EH (cell line): Measurements from ENCODE around the gene NUDT19.
"Not testable (repeated sequence)": the region's sequence is repeated elsewhere in the genome, so short reads cannot be mapped to it uniquely, and the experiment has no call there.

Experiments
- DNase-seq: peaks from one replicate; pipeline ENCODE4 v3.0.0-alpha.2; 2015; ENCODE audit warnings: low read depth

Gene NUDT19

DNA sequence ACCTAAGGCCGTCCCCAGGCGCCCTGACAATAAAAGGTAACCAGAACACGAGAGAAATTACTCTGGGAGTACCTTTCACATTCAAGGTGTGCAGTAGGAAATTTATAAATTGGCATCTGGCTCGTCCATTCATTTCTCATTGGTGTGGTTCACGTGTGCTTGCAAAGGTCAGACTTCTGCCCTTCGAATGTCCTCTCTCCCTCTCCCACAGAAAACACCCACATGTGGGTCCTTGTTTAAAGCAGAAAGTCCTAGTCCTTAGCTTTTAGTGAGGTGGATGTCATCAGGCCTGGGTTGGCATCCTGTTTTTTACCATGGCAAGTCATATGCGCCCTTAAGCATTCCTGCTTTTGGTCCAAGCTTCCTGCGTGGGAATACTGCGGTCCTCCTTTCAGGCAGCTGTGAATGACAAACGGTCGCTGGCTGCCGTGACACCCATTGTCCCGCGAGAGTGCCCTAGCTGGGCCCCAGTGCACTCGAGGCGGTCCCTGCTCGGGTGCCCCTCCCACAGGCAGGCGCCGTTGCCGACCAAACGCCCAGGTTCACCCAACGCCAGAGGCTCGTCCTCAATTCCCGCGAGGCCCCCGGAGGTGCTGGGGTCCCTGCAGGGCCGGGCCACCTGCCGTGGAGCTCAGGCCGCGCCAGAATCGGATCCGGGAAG is at the start of gene NUDT19:
NUDT19 (plus strand) TSS at position 531 of the 661 bp plus-strand sequence. CDS start 140 bp downstream, outside the sequence.
- peak; percentile 92 for DNase-seq

DNA sequence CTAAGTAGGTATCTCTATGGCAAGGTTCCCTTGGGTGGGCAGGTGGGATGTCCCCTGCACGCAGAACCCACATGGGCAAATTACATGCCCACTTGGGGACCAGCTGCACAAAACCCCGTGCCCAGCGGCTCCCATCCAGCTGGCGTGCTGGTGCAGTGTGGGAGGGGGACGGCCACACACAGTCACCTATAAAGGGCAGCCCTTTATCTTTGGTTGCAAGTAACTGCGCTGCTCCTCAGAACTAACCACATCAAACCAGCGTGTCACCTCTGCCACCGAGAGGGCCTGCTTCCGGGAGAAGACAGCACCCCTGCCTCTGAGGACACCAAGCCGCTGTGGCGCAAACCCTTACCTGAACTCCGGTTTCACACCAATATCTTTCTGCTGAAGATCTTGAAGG is 48.9 kb upstream of the NUDT19 start:
- no peak for DNase-seq

DNA sequence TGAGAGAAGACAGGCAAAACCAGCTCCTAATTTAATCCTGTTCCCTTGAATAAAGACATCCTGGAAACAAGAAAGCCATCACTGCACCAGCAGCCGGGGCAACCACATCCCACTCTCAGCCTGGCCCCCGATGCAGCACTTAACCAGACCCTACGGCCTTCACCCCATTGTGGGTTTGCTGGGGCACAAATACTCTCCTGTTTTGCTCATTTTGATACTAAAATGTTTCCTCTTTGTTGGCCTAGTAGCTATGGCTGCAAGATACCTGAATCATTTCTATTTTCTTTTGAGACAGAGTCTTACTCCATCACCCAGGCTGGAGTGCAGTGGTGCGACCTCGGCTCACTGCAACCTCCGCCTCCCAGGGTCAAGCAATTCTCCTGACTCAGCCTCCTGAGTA is 45.1 kb upstream of the NUDT19 start:
- DNase-seq, result no peak

DNA sequence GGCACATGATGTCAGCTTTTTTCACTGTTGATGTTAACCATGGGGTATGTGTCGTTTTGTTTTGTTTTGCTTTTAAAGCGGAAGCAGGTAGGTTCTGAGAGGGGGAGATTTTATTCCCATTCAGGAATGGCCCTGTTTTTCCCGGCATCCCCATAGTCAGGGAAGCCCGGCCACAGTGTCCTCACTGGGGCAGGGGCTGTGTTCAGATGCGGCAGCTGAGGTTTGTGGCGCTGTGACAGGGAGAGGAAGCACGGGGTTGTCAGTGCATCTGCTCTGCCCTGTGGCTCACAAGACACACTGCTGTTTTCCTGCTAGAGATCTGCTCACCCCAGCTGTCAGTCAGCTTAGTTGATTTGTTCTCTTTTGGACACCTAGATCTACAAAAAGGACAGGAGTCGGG is 44.3 kb upstream of the NUDT19 start:
- no peak for DNase-seq

DNA sequence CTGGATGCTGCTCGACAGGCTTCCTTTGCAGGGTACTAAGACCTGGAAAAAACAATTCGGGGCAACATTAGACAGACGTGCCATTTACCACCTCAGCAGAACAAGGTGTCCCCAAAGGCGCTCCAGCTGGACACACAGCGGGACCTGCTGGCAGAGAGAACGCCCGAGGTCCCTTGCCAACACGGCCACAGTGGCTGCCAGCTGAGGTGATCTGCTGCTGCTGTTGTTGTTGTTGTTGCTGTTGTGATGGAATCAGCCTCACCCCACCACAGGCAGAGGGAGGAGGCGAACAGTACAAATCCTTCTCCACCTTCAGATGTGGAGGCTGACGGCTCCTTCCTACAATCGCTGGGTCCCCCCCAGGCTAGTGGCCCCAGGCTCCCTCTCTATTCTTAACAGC is 41.9 kb upstream of the NUDT19 start:
- DNase-seq, result no peak

DNA sequence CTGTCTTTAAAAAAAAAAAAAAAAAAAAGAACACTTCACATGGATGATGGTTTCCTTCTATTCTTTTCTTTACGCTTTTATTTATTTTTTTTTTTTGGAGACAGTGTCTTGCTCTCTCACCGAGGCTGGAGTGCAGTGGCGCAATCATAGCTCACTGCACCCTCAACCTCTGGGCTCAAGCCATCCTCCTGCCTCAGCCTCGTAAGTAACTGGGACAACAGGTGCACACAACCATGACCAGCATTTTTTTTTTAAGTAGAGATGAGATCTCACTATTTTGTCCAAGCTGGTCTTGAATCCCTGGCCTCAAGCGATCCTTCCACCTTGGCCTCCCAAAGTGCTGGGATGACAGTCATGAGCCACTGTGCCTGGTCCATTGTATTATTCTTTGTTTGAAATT is 41.0 kb upstream of the NUDT19 start:
- no peak for DNase-seq

DNA sequence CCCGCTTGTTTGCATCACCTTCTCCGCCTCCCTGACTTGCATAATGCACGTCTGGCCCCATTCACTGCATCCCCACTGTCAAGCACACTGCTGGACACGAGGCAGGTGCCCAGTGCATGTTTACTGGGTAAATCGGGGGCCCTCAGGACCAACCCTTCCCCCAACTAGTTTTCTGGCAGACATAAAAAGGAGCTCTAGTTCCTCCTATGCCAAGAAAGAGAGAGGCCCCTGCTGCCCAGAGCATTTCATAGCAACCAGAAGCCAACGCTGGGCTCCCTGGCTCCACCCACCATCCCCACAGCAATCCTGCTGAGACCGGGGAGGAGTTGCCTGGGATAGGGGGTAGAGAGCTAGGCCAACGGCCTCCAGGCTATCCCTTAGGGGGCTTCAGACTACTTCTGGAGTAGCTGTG is 39.9 kb upstream of the NUDT19 start:
- no peak for DNase-seq

DNA sequence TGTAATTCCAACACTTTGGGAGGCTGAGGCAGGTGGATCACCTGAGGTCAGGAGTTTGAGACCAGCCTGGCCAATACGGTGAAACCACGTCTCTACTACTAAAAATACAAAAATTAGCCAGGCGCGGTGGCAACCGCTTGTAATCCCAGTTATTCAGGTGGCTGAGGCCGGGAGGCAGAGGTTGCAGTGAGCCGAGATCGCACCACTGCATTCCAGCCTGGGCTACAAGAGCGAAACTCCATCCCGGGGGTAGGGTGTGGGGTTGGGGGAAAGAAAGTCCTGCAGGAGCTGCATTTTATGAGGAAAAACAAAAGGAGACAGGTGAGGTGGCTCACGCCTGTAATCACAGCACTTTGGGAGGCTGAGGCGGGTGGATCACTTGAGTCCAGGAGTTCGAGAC is 39.3 kb upstream of the NUDT19 start:
- not testable (repeated sequence) for DNase-seq

DNA sequence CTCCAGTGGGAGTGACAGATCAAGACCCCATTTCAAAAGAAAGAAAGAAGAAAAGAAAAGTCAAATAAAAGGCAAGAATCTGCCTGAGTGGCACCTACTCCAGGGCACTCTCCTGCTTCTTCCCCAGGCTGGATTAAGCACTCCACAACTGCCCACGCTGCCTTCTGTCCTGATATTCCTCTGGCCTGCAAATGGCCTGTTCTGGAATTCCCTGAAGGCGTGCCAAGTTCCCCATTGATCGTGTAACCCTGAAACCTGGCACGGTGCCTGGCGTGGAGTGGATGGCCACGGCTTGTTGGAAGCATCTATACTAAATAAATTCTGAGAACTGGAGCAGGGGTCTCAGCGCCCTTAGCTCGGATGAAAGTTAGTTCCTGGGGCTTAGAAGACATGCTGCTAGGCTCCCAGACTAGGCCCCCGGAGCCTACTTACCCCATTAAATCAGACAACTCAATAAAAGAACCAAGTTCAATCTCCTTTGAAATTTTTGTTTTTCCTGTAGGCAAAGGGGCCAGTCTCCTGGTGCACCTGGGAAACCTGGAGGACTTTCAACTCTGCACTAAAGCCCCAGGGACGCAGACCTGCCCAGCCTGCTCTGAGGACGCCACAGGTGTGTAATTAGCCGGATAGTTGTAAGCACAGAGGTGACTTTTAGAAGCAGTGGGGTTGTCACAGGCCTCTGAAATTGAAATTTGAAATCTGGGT is 38.6 kb upstream of the NUDT19 start:
- peak; percentile 53 for DNase-seq

DNA sequence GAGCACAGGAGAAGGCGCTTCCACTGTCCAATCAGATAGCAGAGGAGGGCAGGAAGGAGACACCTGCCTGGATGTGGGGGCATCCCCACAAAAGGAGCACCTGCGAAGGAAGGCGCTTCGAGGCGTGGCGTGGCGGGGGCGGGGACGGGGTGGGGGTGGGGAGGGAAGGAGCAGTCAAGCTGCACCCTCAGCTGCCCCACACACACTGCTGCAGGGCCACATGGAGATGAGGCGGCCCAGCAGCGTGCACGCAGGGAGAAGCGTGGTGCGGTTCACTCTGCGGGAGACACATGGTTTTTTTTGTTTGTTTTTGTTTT is 38.1 kb upstream of the NUDT19 start:
- no peak for DNase-seq

DNA sequence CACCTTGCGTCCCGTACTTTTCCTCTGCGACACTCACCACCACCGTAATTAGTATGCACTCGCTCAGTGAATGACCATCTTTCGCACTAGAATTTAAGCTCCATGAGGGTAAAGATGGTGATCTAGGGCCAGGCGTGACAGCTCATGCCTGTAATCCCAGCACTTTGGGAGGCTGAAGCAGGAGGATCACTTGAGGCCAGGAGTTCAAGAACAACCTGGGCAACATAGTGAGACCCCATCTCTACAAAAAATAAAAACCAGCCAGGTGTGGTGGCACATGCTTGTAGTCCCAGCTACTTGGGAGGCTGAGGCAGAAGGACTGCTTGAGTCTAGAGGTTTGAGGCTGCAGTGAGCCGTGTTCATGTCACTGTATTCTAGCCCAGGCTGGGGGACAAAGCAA is 35.2 kb upstream of the NUDT19 start:
- DNase-seq, result not testable (repeated sequence)

DNA sequence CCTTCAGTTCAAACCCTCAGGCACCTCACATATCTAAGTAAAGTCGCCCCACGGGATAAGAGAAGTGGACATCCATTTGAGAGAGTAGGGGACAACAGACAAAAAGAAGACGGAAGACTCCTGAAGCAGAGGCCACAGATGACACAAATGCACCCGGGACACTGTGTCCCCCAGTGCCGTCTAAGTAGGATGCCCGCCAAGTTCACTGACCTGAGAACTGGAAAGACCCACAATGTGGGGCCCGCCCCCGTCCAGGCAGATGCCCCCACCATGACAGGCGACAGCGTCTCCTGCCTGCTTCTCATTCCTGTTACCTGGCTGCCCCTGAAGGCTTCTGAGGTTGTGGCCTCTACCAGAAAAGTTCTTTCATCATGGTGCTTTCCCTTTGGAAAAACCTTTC is 33.5 kb upstream of the NUDT19 start:
- no peak for DNase-seq

DNA sequence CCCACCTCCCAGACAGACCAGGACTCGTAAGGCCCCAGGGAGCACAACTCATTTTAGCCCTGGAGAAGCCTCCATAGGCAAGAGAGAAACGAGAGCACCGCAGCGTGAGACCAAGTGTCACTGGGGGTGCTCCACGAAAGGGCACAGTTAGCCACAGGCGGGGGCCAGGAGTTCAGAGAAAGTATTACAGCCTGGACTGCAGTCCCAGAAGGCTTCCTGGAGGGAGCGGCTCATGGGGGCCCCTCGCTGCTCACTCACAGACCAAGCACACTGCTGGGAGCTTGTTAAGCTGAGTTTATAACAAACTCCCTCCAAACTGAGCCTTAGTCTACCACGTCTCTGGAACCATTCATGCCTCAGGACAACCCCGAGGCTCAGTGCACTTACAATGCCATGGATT is 33.1 kb upstream of the NUDT19 start:
- no peak for DNase-seq

DNA sequence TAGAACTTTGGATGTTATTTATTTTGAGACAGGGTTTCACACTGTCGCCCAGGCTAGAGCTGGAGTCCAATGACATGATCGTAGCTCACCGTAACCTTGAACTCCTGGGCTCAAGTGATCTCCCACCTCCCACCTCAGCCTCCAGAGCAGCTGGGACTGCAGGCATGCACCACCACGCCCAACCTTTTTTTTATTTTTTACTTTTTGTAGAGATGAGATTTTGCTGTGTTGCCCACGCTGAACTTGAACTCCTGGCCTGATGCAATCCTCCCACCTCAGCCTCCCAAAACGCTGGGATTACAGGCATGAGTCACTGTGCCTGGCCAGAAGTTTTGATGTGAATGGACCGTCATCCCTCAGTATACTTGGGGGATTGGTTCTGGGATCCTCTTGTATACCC is 30.3 kb upstream of the NUDT19 start:
- no peak for DNase-seq

DNA sequence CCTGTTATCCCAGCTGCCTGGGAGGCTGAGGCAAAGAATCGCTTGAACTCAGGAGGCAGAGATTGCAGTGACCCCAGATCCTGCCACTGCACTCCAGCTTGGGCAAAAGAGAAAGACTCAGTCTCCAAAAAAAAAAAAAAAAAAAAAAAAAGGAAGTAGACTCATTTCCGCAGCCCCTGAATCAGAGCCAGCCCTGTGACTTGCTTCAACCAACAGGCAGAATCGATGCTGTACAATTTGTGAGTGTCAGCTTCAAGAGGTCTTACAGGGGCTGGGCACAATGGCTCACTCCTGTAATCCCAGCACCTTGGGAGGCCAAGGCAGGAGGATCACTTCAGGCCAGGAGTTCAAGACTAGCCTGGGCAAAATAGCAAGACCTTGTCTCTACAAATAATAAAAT is 29.4 kb upstream of the NUDT19 start:
- peak; percentile 40 for DNase-seq

DNA sequence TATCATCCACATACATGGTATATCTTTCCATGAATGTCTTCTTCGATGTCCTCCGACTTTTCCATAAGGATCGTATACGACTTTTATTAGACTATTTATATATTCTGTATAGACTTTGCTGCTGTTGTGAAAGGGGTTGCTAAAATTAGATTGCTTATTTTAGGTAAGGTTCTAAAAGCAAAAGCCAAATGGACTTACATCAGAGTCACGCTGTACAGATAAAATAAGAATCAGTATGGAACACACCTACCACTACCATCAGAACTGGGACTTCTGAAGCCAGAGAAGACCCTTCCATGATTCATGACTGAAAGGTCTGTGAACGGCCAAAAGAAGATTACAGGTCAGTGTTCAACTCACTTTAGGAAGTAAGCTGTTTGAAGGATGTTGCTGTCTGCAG is 25.5 kb upstream of the NUDT19 start:
- no peak for DNase-seq

DNA sequence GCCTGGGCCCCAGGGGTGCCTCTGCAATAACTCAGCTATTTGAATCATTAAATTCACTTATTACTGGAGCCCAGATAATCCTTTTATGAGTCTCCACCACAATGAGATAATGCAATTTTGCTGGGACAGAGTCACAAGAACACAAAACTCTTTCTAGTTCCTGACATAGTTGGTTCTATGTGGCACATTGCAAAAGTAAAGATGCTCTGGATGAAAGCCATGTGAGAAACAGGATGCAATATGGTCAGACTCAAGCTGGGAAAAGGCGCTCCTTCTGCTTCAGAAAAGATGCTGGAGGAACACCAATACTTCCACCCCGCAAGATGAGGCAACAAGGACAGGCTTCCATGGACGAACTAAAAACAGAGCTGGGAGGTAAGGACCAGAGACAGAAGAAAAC is 22.3 kb upstream of the NUDT19 start:
- no peak for DNase-seq

DNA sequence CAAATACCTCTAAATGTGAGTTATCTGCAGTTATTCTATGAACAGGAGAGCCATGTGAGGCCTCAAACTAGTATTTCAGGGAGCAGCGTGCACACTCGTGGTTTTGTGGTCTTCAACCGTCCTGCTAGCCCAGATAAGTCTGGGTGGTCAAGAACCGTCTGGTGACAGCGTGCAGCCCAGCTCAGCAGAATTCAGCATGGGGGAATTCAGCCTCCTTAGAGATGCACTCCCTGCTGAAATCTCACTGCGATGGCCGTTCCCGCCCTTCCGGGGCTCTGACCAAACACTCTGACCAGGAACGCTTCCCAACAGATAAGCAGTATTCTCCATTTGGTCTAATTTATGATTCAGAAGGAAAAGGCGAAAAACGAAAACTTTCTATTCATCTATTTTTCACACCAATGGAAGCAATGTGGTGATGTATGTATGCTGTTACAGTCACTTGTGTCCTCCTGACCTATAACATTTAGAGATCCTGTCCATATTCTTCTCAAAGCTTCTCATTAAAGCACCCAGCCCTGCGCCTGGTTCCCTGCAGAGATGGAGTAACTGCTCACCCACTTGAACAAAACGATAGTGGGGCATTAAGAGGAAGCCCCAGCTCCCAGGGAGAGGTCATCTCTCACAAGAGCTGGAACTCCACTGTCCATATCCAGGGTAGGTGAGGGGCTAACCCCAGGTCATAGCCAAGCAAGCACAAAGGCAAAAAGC is 19.6 kb upstream of the NUDT19 start:
- DNase-seq, result no peak

DNA sequence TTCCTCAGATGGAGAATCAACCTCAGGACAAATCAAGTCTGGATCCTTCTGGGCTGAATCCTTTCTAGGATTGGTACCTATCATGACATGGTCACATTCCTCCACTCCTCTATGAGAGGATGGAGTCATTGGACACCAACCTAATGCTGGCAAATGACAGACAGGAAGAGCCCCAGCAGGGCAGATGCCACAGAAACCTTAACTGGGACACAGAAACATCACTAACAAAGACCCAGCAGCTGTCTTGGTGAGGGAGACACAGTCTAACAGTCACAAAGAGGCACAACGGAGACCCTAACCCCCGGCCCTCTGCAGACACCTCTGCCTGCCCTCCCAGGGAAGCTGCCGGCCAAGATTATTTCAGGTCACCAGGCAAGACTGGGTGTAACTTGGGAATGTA is 18.8 kb upstream of the NUDT19 start:
- no peak for DNase-seq

DNA sequence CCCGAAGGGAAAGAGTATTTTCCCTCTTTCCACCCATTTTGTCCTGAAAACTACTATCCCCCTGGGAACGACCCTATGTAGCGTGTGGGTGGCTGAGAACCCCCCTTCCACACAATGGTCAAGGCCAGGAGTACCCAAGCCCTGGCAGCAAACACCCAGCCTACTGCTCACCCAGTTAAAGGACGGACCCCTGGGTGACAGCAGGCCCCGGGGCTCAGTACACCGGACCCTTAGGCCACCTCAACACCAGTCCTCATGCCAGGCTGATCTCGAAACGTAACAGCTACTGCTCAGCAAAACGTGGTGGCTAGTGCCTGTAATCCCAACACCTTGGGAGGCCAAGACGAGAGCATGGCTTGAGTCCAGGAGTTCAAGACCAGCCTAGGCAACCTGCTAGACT is 18.0 kb upstream of the NUDT19 start:
- no peak for DNase-seq

DNA sequence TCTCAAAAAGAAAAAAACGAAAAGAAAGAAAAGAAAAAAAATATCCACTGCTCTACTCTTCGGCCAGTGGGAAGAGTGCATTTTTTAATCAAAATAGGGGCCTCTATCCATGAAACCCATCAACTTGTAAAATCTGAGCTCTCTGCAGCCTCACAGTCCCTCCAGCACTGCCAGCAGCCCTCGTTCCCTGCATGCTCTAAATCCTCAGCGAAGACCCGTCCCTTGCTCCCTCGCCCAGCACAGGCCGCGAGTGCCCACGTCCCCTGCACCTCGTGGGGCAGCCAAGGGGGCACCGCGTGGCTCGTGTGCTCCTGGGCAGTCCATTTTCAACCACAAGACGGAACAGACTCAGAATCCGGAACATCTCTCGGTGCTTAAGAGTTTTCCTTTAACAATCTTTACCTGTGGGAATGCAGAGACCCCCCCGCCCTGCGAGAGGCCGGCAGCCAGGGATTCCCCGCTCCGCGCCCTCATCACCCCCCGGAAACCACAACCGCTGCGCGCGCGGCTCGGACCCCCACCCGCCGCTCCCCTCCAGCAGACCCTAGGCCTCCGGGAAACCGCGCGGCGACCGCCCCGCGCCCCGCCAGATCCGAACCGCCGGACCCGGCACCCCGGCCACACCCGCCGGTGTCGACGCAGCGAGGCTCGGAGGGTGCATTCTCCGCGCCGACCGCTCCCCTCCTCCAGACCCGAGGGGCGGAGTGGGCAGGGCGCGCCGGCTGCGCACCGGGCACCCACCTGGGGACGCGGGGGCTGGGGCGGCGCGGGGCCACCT is 17.3 kb upstream of the NUDT19 start:
- no peak for DNase-seq

DNA sequence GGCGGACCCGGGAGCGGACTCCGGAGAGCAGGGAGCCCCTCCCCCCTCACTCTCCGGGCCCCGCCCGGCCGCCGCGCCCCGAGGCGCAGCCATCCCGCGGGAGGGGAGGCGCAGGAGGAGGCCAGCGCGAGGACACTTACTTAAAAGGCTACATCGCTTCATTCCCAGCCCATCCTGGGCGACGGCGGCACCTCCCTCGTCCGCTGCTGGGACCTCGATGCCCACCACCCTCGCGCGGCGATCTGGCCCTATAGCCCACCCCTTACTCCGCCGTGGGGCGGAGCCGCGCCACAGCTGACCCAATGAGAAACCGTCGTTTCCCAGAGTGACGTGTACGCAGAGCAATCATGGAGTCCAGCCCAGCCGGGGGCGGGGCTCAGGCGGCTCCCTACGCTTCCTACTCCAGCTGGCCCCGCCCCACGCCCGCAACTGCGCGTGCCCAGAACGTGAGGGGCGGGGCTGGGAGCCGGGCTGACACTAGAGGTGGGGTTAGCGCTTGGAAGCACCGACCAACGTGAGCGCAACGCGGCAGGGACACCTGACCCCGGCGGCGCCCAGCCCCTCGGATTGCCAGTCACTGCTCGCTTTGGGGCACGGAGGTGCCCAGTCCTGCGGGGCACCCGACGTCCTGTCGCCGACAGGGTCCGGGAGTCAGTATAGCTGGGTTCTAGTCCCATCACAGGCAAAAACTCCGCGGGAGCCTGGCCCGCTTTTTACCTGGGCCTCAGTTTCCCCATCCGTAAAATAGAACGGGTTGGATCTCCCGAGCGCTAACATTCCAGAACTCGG is 16.5 kb upstream of the NUDT19 start, which contains the start of gene ANKRD27:
ANKRD27 (minus strand) TSS at position 250 of the 789 bp plus-strand sequence. CDS start 16,165 bp downstream, outside the sequence.
- DNase-seq, result peak; percentile 98
